ENCODE data around the gene PSENEN.

The PSENEN gene

DNA sequence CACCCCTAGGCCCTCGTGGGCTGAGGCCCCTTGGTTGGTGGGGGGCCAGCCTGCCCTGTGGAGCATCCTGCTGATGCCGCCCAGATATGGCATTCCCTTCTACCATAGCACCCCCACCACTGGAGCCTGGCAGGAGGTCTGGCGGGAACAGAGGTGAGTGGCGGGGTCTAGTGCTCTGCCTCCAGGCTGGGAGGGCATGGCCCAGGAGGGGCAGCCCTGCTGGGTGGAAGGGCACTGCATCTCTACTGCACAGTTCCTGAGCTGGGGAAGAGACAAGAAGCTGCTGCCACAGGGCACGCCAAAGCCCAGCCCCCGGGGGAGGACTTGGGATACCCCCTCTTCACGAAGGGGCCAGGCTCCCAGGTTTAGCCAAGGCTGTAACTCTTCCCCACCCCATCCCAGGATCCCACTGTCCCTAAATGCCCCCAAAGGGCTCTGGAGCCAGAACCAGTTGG, 30.1 kb upstream of the PSENEN start:
- Histone ChIP-seq H3K4me3 (ENCODE audit: low read depth, low read length) (no peak overlapping the region), H3K36me3 (ENCODE audit: control insufficient read depth in 2 of 2, insufficient read depth in 1 of 2, low read length in 2 of 2) (peaks cover 9 to 13% of the 10 kb centered on the region in 2 experiments), H3K4me1 (ENCODE audit: control insufficient read depth, insufficient read depth, low read length) (peaks cover 23% of the 10 kb centered on the region), H3K27ac (ENCODE audit: extremely low read depth, low read depth, low read length) (peak overlapping the region; percentile 93; the same call in 1 of the 2 replicates), H3K9me3 (ENCODE audit: control insufficient read depth, insufficient read depth, low read depth, low read length) (no peaks in the 10 kb centered on the region)
- ChIA-PET POLR2A (interaction anchor here (1.0 to 1.1 kb wide), 3 partner anchors 8 to 154 kb away, joined by 3 to 6 read pairs (median 4); no protein-coding TSS in a partner anchor), CTCF (interaction anchor here (0.6 to 6.0 kb wide), 15 partner anchors 11 to 362 kb away, joined by 3 to 119 read pairs (median 4); partner anchors contain the start of genes LIN37 and ZBTB32)
- TF ChIP-seq ZNF558 (tag by site-specific recombination; IDR thresholded peaks at IDR 0.05) (no peak), EGR2 (tag by site-specific recombination; IDR thresholded peaks at IDR 0.05; ENCODE audit: low read depth) (no peak), KLF7 (tag by site-specific recombination; IDR thresholded peaks at IDR 0.05; ENCODE audit: borderline replicate concordance) (no peak), GLIS2 (tag by site-specific recombination; IDR thresholded peaks at IDR 0.05) (0 out of 2 replicates have a peak, but pooled peaks have one; percentile 43), ZNF768 (tag by site-specific recombination; IDR thresholded peaks at IDR 0.05) (no peak), ZNF600 (tag by site-specific recombination; IDR thresholded peaks at IDR 0.05) (no peak), ZNF664 (tag by site-specific recombination; IDR thresholded peaks at IDR 0.05) (no peak), ZBTB8A (tag by site-specific recombination; IDR thresholded peaks at IDR 0.05) (no peak), ZNF274 (IDR thresholded peaks at IDR 0.05; ENCODE audit: low read length) (no peak), ZNF274 (tag by site-specific recombination; IDR thresholded peaks at IDR 0.05; ENCODE audit: borderline replicate concordance) (no peak), ZIC2 (tag by site-specific recombination; IDR thresholded peaks at IDR 0.05) (peak; percentile 98), ZNF221 (tag by site-specific recombination; IDR thresholded peaks at IDR 0.05; ENCODE audit: borderline replicate concordance) (no peak), ZNF610 (tag by site-specific recombination; IDR thresholded peaks at IDR 0.05; ENCODE audit: borderline replicate concordance) (no peak), KLF10 (tag by site-specific recombination; IDR thresholded peaks at IDR 0.05) (no peak), GLIS1 (tag by site-specific recombination; IDR thresholded peaks at IDR 0.05) (0 out of 2 replicates have a peak, but pooled peaks have one; percentile 11), ZNF624 (tag by site-specific recombination; IDR thresholded peaks at IDR 0.05) (no peak)
- TF ChIP-seq, protein P1, sequence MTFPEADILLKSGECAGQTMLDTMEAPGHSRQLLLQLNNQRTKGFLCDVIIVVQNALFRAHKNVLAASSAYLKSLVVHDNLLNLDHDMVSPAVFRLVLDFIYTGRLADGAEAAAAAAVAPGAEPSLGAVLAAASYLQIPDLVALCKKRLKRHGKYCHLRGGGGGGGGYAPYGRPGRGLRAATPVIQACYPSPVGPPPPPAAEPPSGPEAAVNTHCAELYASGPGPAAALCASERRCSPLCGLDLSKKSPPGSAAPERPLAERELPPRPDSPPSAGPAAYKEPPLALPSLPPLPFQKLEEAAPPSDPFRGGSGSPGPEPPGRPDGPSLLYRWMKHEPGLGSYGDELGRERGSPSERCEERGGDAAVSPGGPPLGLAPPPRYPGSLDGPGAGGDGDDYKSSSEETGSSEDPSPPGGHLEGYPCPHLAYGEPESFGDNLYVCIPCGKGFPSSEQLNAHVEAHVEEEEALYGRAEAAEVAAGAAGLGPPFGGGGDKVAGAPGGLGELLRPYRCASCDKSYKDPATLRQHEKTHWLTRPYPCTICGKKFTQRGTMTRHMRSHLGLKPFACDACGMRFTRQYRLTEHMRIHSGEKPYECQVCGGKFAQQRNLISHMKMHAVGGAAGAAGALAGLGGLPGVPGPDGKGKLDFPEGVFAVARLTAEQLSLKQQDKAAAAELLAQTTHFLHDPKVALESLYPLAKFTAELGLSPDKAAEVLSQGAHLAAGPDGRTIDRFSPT (tag by site-specific recombination; IDR thresholded peaks at IDR 0.05): 0 out of 2 replicates have a peak, but pooled peaks have one; percentile 24
- TF ChIP-seq, protein P2, sequence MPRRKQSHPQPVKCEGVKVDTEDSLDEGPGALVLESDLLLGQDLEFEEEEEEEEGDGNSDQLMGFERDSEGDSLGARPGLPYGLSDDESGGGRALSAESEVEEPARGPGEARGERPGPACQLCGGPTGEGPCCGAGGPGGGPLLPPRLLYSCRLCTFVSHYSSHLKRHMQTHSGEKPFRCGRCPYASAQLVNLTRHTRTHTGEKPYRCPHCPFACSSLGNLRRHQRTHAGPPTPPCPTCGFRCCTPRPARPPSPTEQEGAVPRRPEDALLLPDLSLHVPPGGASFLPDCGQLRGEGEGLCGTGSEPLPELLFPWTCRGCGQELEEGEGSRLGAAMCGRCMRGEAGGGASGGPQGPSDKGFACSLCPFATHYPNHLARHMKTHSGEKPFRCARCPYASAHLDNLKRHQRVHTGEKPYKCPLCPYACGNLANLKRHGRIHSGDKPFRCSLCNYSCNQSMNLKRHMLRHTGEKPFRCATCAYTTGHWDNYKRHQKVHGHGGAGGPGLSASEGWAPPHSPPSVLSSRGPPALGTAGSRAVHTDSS (tag by site-specific recombination; IDR thresholded peaks at IDR 0.05): no peak
- TF ChIP-seq, protein P3, sequence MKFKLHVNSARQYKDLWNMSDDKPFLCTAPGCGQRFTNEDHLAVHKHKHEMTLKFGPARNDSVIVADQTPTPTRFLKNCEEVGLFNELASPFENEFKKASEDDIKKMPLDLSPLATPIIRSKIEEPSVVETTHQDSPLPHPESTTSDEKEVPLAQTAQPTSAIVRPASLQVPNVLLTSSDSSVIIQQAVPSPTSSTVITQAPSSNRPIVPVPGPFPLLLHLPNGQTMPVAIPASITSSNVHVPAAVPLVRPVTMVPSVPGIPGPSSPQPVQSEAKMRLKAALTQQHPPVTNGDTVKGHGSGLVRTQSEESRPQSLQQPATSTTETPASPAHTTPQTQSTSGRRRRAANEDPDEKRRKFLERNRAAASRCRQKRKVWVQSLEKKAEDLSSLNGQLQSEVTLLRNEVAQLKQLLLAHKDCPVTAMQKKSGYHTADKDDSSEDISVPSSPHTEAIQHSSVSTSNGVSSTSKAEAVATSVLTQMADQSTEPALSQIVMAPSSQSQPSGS (tag by site-specific recombination; IDR thresholded peaks at IDR 0.05; ENCODE audit: low read depth): no peak
- TF ChIP-seq, protein P4, sequence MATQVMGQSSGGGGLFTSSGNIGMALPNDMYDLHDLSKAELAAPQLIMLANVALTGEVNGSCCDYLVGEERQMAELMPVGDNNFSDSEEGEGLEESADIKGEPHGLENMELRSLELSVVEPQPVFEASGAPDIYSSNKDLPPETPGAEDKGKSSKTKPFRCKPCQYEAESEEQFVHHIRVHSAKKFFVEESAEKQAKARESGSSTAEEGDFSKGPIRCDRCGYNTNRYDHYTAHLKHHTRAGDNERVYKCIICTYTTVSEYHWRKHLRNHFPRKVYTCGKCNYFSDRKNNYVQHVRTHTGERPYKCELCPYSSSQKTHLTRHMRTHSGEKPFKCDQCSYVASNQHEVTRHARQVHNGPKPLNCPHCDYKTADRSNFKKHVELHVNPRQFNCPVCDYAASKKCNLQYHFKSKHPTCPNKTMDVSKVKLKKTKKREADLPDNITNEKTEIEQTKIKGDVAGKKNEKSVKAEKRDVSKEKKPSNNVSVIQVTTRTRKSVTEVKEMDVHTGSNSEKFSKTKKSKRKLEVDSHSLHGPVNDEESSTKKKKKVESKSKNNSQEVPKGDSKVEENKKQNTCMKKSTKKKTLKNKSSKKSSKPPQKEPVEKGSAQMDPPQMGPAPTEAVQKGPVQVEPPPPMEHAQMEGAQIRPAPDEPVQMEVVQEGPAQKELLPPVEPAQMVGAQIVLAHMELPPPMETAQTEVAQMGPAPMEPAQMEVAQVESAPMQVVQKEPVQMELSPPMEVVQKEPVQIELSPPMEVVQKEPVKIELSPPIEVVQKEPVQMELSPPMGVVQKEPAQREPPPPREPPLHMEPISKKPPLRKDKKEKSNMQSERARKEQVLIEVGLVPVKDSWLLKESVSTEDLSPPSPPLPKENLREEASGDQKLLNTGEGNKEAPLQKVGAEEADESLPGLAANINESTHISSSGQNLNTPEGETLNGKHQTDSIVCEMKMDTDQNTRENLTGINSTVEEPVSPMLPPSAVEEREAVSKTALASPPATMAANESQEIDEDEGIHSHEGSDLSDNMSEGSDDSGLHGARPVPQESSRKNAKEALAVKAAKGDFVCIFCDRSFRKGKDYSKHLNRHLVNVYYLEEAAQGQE (tag by site-specific recombination; IDR thresholded peaks at IDR 0.05): no peak
- TF ChIP-seq, protein P5, sequence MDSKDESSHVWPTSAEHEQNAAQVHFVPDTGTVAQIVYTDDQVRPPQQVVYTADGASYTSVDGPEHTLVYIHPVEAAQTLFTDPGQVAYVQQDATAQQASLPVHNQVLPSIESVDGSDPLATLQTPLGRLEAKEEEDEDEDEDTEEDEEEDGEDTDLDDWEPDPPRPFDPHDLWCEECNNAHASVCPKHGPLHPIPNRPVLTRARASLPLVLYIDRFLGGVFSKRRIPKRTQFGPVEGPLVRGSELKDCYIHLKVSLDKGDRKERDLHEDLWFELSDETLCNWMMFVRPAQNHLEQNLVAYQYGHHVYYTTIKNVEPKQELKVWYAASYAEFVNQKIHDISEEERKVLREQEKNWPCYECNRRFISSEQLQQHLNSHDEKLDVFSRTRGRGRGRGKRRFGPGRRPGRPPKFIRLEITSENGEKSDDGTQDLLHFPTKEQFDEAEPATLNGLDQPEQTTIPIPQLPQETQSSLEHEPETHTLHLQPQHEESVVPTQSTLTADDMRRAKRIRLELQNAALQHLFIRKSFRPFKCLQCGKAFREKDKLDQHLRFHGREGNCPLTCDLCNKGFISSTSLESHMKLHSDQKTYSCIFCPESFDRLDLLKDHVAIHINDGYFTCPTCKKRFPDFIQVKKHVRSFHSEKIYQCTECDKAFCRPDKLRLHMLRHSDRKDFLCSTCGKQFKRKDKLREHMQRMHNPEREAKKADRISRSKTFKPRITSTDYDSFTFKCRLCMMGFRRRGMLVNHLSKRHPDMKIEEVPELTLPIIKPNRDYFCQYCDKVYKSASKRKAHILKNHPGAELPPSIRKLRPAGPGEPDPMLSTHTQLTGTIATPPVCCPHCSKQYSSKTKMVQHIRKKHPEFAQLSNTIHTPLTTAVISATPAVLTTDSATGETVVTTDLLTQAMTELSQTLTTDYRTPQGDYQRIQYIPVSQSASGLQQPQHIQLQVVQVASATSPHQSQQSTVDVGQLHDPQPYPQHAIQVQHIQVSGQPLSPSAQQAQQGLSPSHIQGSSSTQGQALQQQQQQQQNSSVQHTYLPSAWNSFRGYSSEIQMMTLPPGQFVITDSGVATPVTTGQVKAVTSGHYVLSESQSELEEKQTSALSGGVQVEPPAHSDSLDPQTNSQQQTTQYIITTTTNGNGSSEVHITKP (tag by site-specific recombination; IDR thresholded peaks at IDR 0.05): peak; percentile 74
- TF ChIP-seq, protein P6, sequence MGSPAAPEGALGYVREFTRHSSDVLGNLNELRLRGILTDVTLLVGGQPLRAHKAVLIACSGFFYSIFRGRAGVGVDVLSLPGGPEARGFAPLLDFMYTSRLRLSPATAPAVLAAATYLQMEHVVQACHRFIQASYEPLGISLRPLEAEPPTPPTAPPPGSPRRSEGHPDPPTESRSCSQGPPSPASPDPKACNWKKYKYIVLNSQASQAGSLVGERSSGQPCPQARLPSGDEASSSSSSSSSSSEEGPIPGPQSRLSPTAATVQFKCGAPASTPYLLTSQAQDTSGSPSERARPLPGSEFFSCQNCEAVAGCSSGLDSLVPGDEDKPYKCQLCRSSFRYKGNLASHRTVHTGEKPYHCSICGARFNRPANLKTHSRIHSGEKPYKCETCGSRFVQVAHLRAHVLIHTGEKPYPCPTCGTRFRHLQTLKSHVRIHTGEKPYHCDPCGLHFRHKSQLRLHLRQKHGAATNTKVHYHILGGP (tag by site-specific recombination; IDR thresholded peaks at IDR 0.05): no peak
